ENCODE results near the gene FAM53C.

The FAM53C gene

DNA sequence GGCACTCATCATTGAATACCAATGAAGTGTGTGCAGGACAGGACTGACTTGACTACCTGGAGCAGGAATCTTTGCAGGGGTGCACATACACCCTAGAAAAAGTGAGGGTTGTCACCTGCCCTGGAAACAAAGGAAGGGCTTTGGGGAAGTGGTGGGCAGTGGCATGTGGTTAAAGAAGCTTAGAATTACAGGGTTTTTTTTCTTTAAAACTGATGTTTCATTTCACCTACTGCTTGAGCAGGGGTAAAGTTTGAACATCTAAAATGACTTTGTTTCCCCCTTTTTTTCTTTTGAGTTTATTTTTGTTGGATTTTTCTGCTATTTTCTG, 12.5 kb downstream of the FAM53C start:
- in situ Hi-C loops (cut with MboI; ENCODE audit: low sequenced_read_pairs), result no loop called here

DNA sequence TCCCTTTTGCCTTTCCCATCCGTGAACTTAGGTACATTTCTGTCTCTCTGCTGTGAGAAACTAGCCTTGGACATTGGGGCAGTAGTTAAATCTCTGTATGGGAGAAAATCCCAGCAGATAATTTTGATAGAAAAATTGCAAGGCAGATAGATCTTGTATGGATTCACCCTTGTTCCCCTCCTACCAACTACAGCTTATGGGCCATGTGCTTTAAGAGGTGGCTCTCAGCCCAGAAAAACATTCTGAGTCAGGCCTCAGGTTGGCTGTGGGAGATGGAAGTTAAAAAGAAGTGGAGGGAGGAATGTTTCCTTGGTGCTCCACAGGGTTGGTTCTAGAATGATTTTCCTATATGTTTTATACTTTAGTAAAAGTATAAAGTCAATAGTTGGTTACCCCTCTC, 13.0 kb downstream of the FAM53C start:
- in situ Hi-C loops (cut with MboI; ENCODE audit: low sequenced_read_pairs), result no loop called here

DNA sequence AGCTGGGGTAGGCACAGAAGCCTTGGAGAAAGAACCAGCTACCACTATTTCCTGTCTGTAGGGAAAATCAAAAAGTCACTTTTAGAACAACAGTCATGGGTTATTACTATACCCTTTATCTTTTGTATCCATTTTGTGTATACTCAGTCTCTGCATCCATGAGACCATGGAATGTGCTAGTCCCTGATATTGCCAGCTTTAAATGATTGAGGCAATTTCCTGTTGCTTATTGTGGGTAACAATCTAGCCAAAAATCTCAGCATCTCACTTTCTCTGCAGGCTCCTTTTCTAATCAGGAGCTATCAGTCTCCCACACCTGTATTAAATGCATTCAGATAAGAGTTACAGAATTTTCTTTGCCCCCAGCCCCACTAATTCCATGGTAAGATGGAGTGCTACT, 13.5 kb downstream of the FAM53C start:
- in situ Hi-C loops (cut with MboI; ENCODE audit: low sequenced_read_pairs), result no loop called here

DNA sequence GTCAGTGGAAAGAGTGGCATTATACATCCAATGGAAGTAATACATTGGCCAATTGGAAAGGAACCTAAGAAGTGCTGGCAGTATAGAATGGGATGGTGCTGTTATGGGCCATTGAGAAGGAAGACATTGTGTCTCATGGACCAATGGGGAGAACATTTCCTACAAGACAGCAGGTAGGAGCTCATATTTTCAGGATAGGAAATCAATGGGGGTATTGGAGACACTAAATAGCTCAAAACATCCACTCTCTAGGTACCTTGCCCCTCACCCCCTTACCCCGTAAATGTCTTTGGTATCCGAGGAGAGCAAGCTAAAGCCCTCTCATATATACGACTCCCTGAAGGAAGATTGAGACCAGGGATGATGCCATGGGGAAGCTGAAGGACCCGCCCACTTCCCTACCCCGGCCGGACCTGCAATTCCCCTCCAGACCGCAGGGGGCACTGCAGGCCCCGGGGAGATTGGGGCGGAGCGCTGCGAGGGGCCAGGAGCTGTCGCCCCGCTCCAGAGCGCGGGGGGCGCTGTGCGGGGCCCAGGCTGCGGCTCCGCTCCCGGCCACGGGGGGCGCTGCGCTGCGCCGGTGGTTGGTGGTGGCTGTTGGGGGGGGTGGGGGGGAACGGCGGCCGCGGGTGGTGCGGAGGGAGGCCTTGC, 14.1 kb downstream of the FAM53C start, which contains the start of gene KDM3B:
Gene KDM3B, plus strand, starts transcription at position 615 of the 651 bp plus-strand sequence. CDS start 111 bp downstream, outside the sequence.
- in situ Hi-C loops (cut with MboI; ENCODE audit: low sequenced_read_pairs), result no loop called here

DNA sequence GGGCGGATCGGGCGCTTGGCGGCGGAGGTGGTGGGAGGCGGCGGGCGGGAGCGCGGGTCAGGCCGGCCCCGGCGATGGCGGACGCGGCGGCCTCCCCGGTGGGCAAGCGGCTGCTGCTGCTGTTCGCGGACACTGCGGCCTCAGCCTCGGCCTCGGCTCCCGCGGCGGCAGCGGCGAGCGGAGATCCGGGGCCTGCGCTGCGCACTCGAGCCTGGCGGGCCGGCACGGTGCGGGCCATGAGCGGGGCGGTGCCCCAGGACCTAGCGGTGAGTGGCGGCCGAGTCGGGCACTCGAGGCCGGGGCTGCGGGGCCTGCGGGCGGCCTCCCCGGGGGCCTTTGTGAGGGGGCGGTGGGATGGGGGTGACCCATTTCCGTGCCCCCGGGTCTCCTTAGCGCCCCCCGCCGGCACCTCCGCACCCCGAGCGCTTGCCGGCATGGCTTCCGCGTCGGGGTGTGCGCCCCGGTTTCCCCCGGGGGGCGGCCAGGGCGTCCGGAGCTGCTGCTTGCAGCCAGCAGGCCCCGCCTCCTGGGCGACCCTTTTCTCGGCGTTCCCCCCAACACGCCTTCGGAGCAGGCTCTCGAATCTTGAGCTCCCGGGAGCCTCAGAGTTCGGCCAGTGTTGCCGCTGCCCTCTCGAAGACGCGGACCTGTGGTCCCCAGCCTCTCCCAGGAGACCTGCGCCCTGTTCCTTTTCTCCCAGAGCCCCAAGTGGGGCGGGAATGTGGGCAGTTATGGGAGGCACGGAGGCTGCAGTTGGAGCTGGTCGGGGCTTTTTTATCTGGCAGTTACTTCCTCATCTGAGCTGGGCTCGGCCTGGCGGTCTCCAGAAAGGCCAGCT, 14.9 kb downstream of the FAM53C start:
- in situ Hi-C loops (cut with MboI; ENCODE audit: low sequenced_read_pairs), result no loop called here

DNA sequence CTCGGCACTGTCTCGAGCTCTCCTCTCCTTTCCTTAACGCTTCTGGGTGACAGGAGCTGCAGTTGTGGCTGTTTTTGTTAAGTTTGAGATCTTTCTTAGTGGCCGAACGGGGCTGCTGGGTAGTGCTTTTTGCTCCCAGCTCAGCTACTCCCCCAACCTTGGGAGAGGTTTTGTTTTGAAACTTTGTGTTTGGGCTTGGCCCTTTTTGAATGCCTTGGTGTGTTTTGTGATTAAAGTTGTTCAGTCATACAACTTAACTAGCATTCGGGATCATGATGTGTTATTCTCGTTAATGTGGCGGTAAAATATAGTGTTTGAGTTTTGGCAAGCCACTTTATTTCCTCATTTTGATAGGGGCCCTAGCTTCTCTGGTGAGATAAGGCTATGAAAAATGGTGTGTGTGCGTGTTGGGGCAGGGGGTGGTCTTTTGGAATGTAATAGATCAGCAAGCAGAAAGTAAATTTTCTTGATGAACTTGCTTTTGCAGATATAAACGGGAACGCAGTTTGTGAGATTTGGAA, 15.6 kb downstream of the FAM53C start:
- in situ Hi-C loops (cut with MboI; ENCODE audit: low sequenced_read_pairs), result no loop called here

DNA sequence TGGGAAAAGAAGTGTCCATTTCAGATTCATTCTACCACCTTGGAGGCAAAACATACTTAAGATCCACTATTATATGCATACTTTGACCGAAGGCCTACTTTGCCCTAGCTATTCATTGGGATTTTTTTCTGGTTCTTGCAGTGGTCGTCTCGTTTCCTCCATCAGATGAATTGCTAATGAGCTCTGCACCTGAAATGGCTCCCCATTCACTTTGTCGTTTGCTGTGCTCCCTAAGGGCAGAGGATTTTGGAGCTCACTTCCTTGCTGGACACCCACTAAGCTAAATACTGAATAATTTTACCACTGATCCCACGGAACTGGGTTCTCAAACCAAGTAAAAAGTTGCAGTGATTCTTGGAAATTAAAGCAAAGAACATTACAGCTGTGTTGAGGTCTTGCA, 16.3 kb downstream of the FAM53C start:
- in situ Hi-C loops (cut with MboI; ENCODE audit: low sequenced_read_pairs), result no loop called here

DNA sequence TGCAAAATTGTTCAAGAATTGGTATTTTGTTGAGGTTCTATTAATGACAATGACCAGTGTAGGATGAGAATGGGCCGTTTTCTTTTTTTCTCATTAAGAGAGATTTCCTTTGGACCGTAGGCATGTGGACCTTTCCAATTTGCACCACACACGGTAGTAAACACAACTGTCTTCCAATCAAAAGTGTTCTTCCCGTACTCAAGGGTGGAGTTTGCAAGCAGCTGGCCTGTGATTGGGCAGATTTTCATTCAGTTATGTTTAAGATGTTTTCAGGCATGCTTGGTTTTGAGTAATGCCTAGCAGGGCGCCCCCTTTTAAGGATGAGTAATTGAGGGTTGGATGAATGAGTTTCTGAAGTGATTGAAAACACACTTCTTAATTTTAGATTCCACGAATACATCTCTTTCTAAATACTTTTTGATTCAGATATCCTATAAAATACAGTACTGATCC, 16.9 kb downstream of the FAM53C start:
- in situ Hi-C loops (cut with MboI; ENCODE audit: low sequenced_read_pairs), result no loop called here

DNA sequence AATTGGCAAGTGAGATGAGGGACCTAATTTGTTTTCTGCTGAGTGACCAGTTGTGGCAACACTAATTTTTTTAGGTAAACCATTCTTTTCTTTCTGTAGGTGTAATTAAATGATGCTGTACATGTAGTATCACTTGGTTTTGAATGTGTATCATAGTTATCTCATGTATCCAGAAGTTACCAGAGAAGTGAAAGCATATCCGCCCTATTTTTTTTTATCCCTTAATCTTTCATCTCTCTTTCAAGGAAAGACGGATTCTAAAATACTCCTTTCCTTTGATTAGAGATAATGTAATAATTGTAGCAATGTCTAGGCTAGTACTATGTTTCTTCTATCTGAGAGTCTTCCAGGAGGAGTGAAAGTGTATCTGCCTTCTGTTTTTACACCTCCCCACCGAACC, 21.6 kb downstream of the FAM53C start:
- in situ Hi-C loops (cut with MboI; ENCODE audit: low sequenced_read_pairs), result no loop called here

DNA sequence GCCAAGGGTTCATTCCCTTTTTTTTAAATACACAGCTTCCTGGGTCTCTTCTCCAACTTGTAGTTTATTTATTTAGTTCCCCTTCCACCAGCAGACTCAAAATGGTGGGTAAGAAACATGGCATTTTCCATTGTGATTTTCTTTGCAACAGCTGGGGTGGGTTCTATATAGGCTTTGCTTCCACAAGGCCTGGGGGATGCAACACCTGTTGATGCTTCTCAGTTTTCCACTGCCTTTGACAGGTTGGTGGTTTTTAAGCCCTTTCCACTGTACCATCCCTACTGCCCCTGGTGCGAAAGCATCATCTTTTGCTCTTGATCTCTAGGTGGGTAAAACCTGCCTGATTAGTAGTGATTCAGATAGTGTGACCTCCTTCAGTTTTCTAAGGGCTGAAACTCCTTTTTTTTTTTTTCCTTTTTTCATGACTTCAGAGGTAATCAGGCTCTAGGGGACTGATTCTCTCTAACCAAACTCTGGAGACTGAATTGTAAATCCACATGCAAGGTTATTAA, 22.9 kb downstream of the FAM53C start:
- in situ Hi-C loops (cut with MboI; ENCODE audit: low sequenced_read_pairs), result no loop called here

DNA sequence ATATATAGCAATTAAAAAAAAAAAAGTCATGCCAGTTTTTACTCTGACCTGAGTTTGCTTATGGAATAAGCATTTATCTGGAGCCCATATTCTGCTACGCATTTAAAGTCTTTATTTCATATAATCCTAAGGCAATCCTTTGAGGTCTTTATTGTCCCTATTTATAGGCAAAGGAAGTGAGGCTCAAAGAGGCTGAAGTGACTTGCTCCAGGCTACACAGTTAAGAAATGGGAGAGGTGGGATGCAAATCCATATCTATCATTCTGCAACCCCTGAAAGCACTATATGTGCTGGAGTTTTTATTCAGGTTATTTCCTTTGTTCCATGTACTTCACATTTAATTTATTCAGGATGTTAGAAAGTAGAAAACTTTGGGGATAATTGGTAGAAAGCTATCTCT, 26.5 kb downstream of the FAM53C start:
- in situ Hi-C loops (cut with MboI; ENCODE audit: low sequenced_read_pairs), result no loop called here

DNA sequence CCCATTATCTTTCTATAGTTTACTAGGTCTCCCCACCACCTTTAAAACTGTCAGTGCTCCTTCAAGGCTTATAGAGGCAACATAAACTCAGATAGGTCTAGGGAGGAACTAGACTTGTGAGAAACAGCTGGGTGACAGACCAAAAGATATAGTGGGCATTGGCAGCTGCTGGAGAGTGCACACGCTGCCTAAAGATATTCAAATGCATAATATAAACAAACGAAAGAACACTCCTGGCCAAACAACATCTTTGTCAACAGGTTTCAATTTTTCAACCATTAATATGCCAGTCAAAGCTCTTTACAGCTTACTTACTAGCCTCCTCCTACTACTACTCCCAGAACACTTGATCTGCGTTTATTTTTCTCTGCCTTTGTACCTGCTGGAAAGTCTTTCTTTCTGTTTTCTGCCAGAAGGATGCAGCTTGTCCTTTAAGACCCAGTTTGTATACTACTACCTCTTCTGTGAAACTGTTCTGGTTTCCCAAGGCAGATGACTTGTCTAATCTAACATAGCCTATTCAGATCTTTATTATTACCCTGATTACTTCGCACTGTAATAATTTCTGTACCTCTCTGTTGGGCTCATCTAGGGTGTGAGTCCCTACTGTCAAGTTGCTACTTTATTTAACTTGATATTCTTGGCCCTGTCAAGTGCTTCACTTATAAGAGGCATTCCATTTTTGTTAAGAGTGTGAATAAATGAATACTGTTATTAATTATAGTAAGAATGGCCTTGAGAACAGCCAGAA, 28.7 kb downstream of the FAM53C start:
- in situ Hi-C loops (cut with MboI; ENCODE audit: low sequenced_read_pairs), result no loop called here

DNA sequence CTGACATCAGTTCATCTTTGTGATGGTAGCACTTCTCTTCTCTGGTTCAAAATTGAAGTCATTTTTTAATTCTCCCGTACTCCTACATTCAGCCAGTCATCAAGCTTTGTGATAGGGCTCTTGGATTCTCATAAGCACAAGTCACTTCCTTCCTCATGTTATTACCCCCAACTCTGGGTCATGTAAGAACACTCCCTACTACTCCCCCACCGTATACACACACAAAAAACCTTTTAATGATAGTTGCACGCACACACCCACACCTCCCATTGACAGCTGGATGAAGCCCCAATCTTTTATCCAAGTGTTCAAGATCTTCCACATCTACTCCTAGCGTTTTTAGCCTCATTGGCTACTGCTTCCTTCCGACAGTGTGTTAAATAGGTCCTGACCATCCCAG, 31.2 kb downstream of the FAM53C start:
- in situ Hi-C loops (cut with MboI; ENCODE audit: low sequenced_read_pairs), result no loop called here

DNA sequence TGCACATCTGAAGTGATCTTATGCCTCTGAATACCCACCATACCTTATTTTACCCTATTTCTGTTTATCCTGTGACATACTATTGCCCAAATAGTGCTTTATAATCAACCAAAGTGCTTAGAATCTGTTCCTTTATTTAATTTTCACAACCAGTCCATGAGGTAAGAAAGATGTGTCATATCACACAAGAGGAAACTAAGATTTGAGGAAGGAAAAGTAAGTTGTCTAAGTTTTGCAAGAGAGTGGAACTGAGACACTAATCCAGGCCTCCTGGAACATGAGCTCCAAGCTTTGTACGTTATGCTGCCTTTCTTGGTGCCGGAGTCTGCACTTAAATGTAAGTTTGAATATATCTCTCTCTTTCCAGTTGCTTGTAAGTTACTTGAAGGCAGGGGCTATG, 31.6 kb downstream of the FAM53C start:
- in situ Hi-C loops (cut with MboI; ENCODE audit: low sequenced_read_pairs), result no loop called here

DNA sequence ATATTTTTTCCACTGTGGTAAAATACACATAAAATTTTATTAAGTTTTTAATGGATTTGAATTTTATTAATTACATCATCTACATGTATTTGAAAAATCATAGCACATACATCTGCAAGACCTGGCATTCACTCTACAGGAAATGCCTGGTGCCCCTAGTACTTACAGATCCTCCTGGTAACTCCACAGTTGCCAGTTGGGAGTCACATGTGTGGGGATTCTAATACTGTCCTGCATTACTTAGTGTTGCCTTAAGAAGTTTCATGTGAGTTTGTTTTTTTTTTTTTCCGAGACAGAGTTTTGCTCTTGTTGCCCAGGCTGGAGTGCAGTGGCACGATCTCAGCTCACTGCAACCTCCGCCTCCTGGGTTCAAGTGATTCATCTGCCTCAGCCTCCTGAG, 32.5 kb downstream of the FAM53C start:
- in situ Hi-C loops (cut with MboI; ENCODE audit: low sequenced_read_pairs), result no loop called here

DNA sequence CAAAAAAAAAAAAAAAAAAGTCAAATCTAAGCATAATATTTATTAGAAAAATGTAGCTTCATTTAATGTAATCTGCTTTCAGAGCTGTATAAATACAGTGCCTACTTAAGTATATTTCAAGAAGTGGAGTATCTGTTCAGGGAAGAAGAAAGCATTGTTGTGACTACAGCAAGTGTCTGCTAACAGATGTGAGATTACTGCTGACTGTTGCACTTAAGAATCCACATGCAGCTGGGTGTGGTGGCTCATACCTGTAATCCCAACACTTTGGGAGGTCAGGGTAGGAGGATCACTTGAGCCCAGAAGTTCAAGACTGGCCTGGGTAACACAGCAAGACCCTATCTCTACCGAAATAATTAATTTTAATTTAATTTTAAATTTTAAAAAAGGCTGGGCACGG, 33.4 kb downstream of the FAM53C start:
- in situ Hi-C loops (cut with MboI; ENCODE audit: low sequenced_read_pairs), result no loop called here

DNA sequence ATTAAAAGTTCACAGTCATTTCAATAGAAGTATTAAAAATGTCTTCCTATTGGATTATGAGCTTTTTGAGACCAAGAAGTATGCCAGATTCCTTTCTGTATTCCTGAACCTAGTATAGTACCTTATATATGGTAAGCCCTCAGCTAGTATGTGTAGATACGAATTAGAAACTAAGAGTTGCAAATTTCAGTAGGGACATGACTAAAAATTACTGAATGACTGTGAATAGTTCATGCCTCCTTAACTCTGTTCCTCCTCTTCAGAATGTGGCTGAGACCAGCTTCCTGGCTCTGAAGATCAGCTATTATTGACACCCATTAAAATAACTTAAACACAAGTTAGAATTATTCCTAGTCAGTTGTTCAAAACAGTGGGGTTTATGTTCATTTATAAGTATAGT, 34.2 kb downstream of the FAM53C start:
- in situ Hi-C loops (cut with MboI; ENCODE audit: low sequenced_read_pairs), result no loop called here

DNA sequence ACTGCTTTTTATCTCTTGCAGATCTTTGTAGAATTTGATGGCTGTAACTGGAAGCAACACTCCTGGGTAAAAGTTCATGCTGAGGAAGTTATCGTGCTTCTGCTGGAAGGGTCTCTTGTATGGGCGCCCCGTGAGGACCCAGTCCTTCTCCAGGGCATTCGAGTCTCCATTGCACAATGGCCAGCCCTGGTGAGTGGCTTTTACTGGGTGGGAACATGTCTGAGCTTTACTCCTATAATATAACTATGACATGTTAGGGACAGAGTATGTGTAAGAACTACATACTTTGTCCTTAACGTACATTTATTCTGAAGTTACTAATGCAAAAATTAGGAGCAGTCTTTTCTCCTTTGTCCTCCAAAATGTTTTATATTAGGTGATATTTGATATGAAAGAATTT, 34.6 kb downstream of the FAM53C start:
- in situ Hi-C loops (cut with MboI; ENCODE audit: low sequenced_read_pairs), result no loop called here

DNA sequence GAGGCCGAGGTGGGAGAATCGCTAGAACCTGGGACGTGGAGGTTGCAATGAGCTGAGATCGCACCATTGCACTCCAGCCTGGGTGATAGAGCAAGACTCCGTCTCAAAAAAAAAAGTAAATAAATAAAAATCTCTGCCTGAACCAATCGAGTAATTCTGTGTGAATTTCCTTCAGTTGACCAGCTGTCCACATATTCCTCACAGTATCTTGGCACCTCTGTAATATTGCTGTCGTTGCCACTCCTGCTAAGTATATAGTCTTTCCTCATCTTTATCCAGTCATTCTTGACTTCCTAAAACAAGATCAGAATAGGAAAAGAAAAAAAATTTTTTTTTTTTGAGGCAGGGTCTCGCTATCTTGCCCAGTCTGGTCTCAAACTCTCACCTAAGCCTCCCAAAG, 44.3 kb downstream of the FAM53C start:
- in situ Hi-C loops (cut with MboI; ENCODE audit: low sequenced_read_pairs), result no loop called here

DNA sequence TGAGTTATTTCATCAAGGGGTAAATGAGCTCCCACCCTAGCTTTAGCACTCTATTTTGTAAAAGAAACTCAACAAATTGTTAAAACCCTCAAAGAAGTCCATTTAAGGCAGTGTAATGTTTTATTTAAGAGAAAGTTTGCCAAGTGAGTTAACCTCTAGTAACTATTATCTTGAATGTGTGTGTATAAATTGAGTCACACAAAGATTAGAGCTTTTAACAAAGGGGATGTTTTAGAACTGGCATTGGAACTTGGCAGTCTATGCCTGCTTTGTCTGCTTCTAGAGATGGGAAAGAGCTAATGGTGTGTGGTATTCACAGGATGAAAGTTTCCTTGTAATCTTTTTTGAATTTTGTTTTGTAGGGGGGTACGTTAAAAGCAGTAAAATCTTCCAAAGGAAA, 47.6 kb downstream of the FAM53C start:
- in situ Hi-C loops (cut with MboI; ENCODE audit: low sequenced_read_pairs), result no loop called here

DNA sequence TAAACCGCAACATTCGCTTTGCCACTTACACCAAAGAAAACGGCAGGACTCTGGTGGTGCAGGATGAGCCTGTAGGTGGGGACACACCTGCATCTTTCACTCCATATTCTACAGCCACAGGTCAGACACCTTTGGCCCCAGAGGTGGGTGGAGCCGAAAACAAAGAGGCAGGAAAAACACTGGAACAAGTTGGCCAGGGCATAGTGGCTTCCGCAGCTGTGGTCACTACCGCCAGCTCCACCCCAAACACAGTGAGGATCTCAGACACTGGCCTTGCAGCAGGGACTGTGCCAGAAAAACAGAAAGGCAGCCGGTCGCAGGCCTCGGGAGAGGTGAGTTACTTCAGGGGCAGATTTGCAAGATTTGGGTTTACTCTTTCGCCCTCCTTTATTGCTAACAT, 48.2 kb downstream of the FAM53C start:
- in situ Hi-C loops (cut with MboI; ENCODE audit: low sequenced_read_pairs), result no loop called here

All from HL-60/S4 treated with retinoic acid at 250 ng/mL for 4 days and 3 days (cell line).